Esophagus squamous epithelium (tissue), 5 donors: ENCODE measurements around the gene GLDN. TPM values are rescaled to one million over a fixed set of nuclear protein-coding genes. Genes with fewer than 3 reads are reported as not detected.

Experiments
- DNase-seq: peaks from one replicate; lab custom pipeline; 2025; lab: John Stamatoyannopoulos, UW
- H3K27ac ChIP-seq, 4 donors: fragments of 200-600 bp; sonication (generic); one replicate each; pipeline ENCODE4 v1.5.1; 2016 to 2019; ENCODE audit warnings: mild to moderate bottlenecking in 1 of 4
- H3K27me3 ChIP-seq, 4 donors: fragments of 200-600 bp; sonication (generic); 1 replicate in 3 of 4; 2 replicates in 1 of 4; pipeline versions ENCODE4 v1.5.1 to v1.6.0; 2017 to 2021; ENCODE audit warnings: antibody characterized with exemption in 1 of 4
- H3K36me3 ChIP-seq, 3 donors: fragments of 200-600 bp; sonication (generic); one replicate each; pipeline ENCODE4 v1.5.1; 2016 to 2019
- H3K4me1 ChIP-seq, 3 donors: fragments of 200-600 bp; sonication (generic); one replicate each; pipeline ENCODE4 v1.5.1; 2017 to 2019
- H3K4me3 ChIP-seq, 4 donors: fragments of 200-600 bp; sonication (generic); 1 replicate in 3 of 4; 2 replicates in 1 of 4; pipeline ENCODE4 v1.5.1; 2016 to 2019; ENCODE audit warnings: mild to moderate bottlenecking in 2 of 4, moderate library complexity in 1 of 4
- H3K9me3 ChIP-seq, 3 donors: fragments of 200-600 bp; sonication (generic); one replicate each; pipeline ENCODE4 v1.5.1; 2016 to 2019
- CTCF ChIP-seq, 6 experiments: fragments of 450-650 bp in 4 of 6; fragments of 200-600 bp in 2 of 6; sonication (generic) in 2 of 6; IDR thresholded peaks; one replicate each; pipeline ENCODE4 v1.5.1; 2016 to 2019; ENCODE audit warnings: antibody characterized with exemption in 6 of 6, mild to moderate bottlenecking in 4 of 6, moderate library complexity in 4 of 6
- POLR2A ChIP-seq, 4 donors: fragments of 450-650 bp; IDR thresholded peaks; one replicate each; pipeline ENCODE4 v1.6.1; 2017; ENCODE audit warnings: antibody characterized with exemption in 4 of 4, mild to moderate bottlenecking in 4 of 4, moderate library complexity in 3 of 4
- WGBS, 2 donors: methylation state at CpG; one replicate each; pipeline ENCODE4 v1.1.5; 2018; 5-methylcytosine and 5-hydroxymethylcytosine counted together
- intact Hi-C: fragments of 100-400 bp; cut with DNase I; formaldehyde crosslinking; loops from one replicate; pipeline ENCODE4 v1.15.0; 2022
- total RNA-seq, 4 donors: library from RNA; depleted of rRNA; stranded (reverse); fragments of >200 nt; gene quantifications; one replicate each; pipeline ENCODE4 v1.1.0, GENCODE V29; 2016
- donor health status: DM: yes; HTN: yes; CAD: no.

Gene GLDN
- total RNA-seq, 4 donors from 2014 or later = 0.31 to 2.1 (median 0.74) TPM

GRCh38 chr15:51315726-51316125, 25.7 kb upstream of the GLDN start:
- WGBS, 2 donors = 84 to 88% methylated on average over 5 to 6 of the region's 7 CpGs
- no peak for DNase-seq
- intact Hi-C loops = no loop called here
- Histone ChIP-seq H3K27me3 (no peaks in the 10 kb centered on the region), H3K9me3 (no peaks in the 10 kb centered on the region), H3K36me3 (no peaks in the 10 kb centered on the region), H3K27ac (no peak overlapping the region), H3K4me3 (no peak overlapping the region), H3K4me1 (peaks cover 0 to 11% (median 3%) of the 10 kb centered on the region in 3 donors)
- no peak for TF ChIP-seq CTCF (IDR thresholded peaks at IDR 0.05)
- no peak for TF ChIP-seq POLR2A (IDR thresholded peaks at IDR 0.05)

GRCh38 chr15:51316636-51317035, 24.8 kb upstream of the GLDN start:
- no peak for DNase-seq
- TF ChIP-seq POLR2A (IDR thresholded peaks at IDR 0.05) (no peak), CTCF (IDR thresholded peaks at IDR 0.05) (no peak)
- WGBS, 2 donors = 92 to 100% methylated on average over 1 of the region's 1 CpG
- peaks cover 0 to 6% (median 0%) of the 10 kb centered on the region in 4 donors for H3K27me3 ChIP-seq
- H3K27ac ChIP-seq = no peak overlapping the region
- intact Hi-C loops = no loop called here
- no peaks in the 10 kb centered on the region for H3K36me3 ChIP-seq
- H3K9me3 ChIP-seq = no peaks in the 10 kb centered on the region
- peaks cover 0 to 11% (median 3%) of the 10 kb centered on the region in 3 donors for H3K4me1 ChIP-seq
- no peak overlapping the region for H3K4me3 ChIP-seq

DNA sequence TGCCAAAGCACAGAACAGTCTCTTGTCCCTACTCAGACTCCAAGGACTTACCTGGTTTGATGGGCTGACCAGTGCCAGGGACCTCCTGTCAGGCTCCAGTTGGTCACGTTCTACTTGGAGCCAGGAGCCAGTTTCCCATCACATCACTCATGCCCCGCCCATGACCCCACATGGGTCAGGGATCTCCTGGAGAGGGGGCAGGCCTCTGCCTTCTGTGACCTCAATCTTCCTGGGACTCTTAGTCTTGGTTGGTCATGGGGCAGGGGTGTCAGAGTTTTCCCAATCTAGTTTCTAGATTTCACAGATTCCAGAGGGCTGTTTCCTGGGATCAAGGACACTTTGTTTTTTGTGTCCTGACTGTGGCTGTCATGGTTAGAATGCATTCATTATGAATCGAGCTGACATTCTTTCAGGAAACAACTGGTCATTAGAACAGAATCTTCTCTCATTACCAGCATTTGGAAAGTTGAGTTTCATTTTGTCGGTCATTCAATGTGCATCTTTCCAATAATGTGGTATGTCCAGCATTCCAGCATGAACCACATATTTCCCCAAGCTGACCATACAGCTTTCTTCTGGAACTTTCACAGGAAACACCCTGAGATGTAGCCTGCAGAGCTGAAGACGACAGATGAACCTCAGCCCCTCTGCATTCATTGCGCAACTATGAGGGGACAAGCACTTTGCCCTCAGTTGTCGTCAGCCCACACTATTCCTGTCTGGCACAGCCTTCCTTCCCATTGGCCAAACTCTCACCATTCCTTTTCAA, 22.9 kb upstream of the GLDN start:
- Histone ChIP-seq H3K27ac (peak overlapping the region in 1 of 4 donors; percentile 24), H3K36me3 (no peaks in the 10 kb centered on the region), H3K4me3 (no peak overlapping the region), H3K9me3 (no peaks in the 10 kb centered on the region), H3K4me1 (no peaks in the 10 kb centered on the region), H3K27me3 (peaks cover 0 to 9% (median 0%) of the 10 kb centered on the region in 4 donors)
- intact Hi-C loops = no loop called here
- no peak for DNase-seq
- WGBS, 2 donors = 61 to 71% methylated on average over 6 to 7 of the region's 7 CpGs
- TF ChIP-seq POLR2A (IDR thresholded peaks at IDR 0.05) (no peak), CTCF (IDR thresholded peaks at IDR 0.05) (no peak)

GRCh38 chr15:51319539-51319938, 21.9 kb upstream of the GLDN start:
- WGBS, 2 donors = 71 to 89% methylated on average over 2 of the region's 2 CpGs
- Histone ChIP-seq H3K4me1 (no peaks in the 10 kb centered on the region), H3K4me3 (no peak overlapping the region), H3K36me3 (no peaks in the 10 kb centered on the region), H3K27ac (no peak overlapping the region), H3K27me3 (peaks cover 0 to 13% (median 0%) of the 10 kb centered on the region in 4 donors), H3K9me3 (no peaks in the 10 kb centered on the region)
- intact Hi-C loops = no loop called here
- no peak for DNase-seq
- no peak for TF ChIP-seq POLR2A (IDR thresholded peaks at IDR 0.05)
- TF ChIP-seq CTCF (IDR thresholded peaks at IDR 0.05) = no peak

DNA sequence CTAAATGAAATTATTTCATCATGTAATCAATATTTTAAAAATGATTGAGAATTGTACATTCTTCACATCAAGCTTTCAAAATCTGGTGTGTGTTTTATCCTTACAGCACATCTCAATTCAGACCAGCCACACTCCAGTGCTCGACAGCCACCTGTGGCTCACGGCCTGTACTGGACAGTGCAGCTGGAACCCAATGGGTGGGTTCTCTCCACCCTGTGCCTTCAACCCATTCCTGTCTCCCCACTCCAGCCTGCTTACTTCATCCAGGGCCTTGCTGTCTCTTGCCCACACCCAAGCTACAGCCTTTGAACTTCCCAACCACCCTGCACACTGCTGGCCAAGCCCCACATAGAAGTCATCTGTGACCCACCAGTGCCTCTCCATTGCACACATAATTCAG, 20.6 kb upstream of the GLDN start:
- TF ChIP-seq CTCF (IDR thresholded peaks at IDR 0.05) (no peak), POLR2A (IDR thresholded peaks at IDR 0.05) (no peak)
- no peak for DNase-seq
- no peak overlapping the region for H3K27ac ChIP-seq
- no peak overlapping the region for H3K4me3 ChIP-seq
- no peaks in the 10 kb centered on the region for H3K36me3 ChIP-seq
- H3K9me3 ChIP-seq = no peaks in the 10 kb centered on the region
- peaks cover 0 to 19% (median 0%) of the 10 kb centered on the region in 4 donors for H3K27me3 ChIP-seq
- WGBS, 2 donors = 86 to 93% methylated on average over 2 of the region's 2 CpGs
- intact Hi-C loops = no loop called here
- no peaks in the 10 kb centered on the region for H3K4me1 ChIP-seq
